ENCODE measurements around the gene TUT4. TPM values are rescaled to one million over a fixed set of nuclear protein-coding genes. Genes with fewer than 3 reads are reported as not detected.

The TUT4 gene
- total RNA-seq, 1 experiment from 2014 or later = 37.4 TPM

DNA sequence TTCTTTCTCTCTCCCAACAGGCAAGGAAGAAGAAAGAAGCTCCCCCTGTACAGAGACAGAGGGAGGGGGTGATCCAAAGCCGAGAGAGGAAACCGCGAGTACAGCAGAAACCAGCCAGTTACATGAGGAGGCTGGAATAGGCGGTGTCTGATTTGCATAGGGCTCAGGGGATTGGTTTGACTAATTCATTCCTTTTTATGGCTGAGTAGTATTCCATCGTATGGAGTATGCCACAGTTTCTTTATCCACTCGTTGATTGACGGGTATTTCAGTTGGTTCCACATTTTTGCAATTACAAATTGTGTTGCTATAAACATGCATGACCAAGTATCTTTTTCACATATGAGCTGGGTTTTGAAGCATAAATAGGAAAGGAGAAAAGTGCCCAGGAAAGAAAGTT is 45.8 kb upstream of the TUT4 start:
- TF ChIP-seq, protein P1, sequence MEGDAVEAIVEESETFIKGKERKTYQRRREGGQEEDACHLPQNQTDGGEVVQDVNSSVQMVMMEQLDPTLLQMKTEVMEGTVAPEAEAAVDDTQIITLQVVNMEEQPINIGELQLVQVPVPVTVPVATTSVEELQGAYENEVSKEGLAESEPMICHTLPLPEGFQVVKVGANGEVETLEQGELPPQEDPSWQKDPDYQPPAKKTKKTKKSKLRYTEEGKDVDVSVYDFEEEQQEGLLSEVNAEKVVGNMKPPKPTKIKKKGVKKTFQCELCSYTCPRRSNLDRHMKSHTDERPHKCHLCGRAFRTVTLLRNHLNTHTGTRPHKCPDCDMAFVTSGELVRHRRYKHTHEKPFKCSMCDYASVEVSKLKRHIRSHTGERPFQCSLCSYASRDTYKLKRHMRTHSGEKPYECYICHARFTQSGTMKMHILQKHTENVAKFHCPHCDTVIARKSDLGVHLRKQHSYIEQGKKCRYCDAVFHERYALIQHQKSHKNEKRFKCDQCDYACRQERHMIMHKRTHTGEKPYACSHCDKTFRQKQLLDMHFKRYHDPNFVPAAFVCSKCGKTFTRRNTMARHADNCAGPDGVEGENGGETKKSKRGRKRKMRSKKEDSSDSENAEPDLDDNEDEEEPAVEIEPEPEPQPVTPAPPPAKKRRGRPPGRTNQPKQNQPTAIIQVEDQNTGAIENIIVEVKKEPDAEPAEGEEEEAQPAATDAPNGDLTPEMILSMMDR (conservative IDR thresholded peaks at IDR 0.05; ENCODE audit: low read depth, low read length) = no peak
- no peak for TF ChIP-seq EZH2 (IDR thresholded peaks at IDR 0.05; ENCODE audit: low read length, unreplicated experiment)
- TF ChIP-seq EZH2phosphoT487 (IDR thresholded peaks at IDR 0.05; ENCODE audit: borderline replicate concordance, low read length) = no peak
- Histone ChIP-seq H3K79me2 (ENCODE audit: low read length) (no peaks in the 10 kb centered on the region), H4K20me1 (ENCODE audit: low read length) (no peaks in the 10 kb centered on the region), H2AFZ (ENCODE audit: low read length) (no peak overlapping the region), H3K27me3 (ENCODE audit: low read length) (no peaks in the 10 kb centered on the region), H3F3A (ENCODE audit: low read length, unreplicated experiment) (no peaks in the 10 kb centered on the region), H3K36me3 (ENCODE audit: low read depth, low read length) (no peaks in the 10 kb centered on the region), H3K9me3 (ENCODE audit: low read length) (no peaks in the 10 kb centered on the region), H3K9me2 (replicated peaks; ENCODE audit: low read length) (no peaks in the 10 kb centered on the region), H3K9ac (ENCODE audit: low read length) (no peak overlapping the region), H3K27ac (ENCODE audit: low read length) (no peak overlapping the region), H3K4me3 (ENCODE audit: low read length) (no peak overlapping the region), H3K4me1 (ENCODE audit: insufficient read depth, low read length) (no peaks in the 10 kb centered on the region), H3K4me2 (ENCODE audit: low read length) (no peak overlapping the region)
- intact Hi-C loops (cut with micrococcal nuclease) = no loop called here
- ATAC-seq = no peak
- ChIA-PET POLR2A (ENCODE audit: unreplicated experiment) (no interaction called here), CTCF (no interaction called here)
- BruUV-seq (replicated peaks) = no TSS peak
- no peak for DNase-seq

DNA sequence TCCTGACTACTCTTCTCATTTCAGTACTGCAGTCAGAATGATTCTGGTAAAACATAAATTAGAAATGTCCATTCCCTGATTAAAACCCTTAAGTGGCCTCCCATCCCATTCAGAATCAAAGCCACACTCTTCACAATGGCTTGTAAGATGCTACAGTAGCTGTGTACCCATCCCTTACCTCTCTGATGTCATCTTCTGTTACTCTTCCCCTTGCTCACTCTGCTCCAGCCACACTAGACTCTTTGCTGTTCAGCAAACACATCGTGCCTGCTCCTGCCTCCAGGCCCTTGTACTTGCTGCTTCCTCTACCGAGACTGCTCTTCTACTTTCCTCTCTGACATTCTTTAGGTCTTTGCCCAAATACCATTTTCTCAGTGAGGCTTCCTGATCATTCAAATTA is 45.0 kb upstream of the TUT4 start:
- DNase-seq (no peak), ATAC-seq (no peak)
- H3K36me3 ChIP-seq (ENCODE audit: low read depth, low read length) = no peaks in the 10 kb centered on the region
- TF ChIP-seq, protein P1 (conservative IDR thresholded peaks at IDR 0.05; ENCODE audit: low read depth, low read length) = no peak
- no TSS peak for BruUV-seq (replicated peaks)
- no peak overlapping the region for H3K4me3 ChIP-seq (ENCODE audit: low read length)
- H3K27ac ChIP-seq (ENCODE audit: low read length) = no peak overlapping the region
- no peaks in the 10 kb centered on the region for H3K4me1 ChIP-seq (ENCODE audit: insufficient read depth, low read length)
- H3K27me3 ChIP-seq (ENCODE audit: low read length) = no peaks in the 10 kb centered on the region
- CTCF ChIA-PET = no interaction called here
- no peak overlapping the region for H3K9ac ChIP-seq (ENCODE audit: low read length)
- H2AFZ ChIP-seq (ENCODE audit: low read length) = no peak overlapping the region
- no peaks in the 10 kb centered on the region for H3K79me2 ChIP-seq (ENCODE audit: low read length)
- POLR2A ChIA-PET (ENCODE audit: unreplicated experiment) = no interaction called here
- intact Hi-C loops (cut with micrococcal nuclease) = no loop called here
- H3K9me3 ChIP-seq (ENCODE audit: low read length) = no peaks in the 10 kb centered on the region
- H4K20me1 ChIP-seq (ENCODE audit: low read length) = no peaks in the 10 kb centered on the region
- no peak overlapping the region for H3K4me2 ChIP-seq (ENCODE audit: low read length)
- H3F3A ChIP-seq (ENCODE audit: low read length, unreplicated experiment) = no peaks in the 10 kb centered on the region
- H3K9me2 ChIP-seq (replicated peaks; ENCODE audit: low read length) = no peaks in the 10 kb centered on the region

DNA sequence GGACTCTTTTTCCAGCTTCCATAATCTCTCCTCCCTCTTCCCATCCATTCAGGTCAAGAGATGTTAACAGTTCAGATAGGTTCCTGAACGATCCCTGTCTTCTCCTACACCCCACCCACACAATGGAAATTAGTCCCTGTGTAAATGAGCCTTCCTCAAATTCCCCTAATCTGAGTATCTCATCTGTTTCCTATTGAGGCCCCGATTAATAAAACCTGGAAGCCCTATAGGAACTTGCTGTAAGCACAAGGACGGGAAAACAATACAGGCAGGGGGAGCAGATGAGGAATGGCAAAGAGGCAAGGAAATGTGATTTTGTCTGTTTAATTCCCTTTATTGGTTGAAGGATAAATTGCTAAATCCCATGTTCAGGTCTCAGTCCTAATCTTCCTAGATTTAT is 42.2 kb upstream of the TUT4 start:
- no peak overlapping the region for H3K9ac ChIP-seq (ENCODE audit: low read length)
- no peak overlapping the region for H3K4me3 ChIP-seq (ENCODE audit: low read length)
- DNase-seq = no peak
- H3K4me2 ChIP-seq (ENCODE audit: low read length) = no peak overlapping the region
- no peak overlapping the region for H3K27ac ChIP-seq (ENCODE audit: low read length)
- ChIA-PET POLR2A (ENCODE audit: unreplicated experiment) (no interaction called here), CTCF (no interaction called here)
- no TSS peak for BruUV-seq (replicated peaks)
- intact Hi-C loops (cut with micrococcal nuclease) = no loop called here
- H3K27me3 ChIP-seq (ENCODE audit: low read length) = no peaks in the 10 kb centered on the region
- no peaks in the 10 kb centered on the region for H3K79me2 ChIP-seq (ENCODE audit: low read length)
- H3K9me3 ChIP-seq (ENCODE audit: low read length) = no peaks in the 10 kb centered on the region
- no peaks in the 10 kb centered on the region for H3K4me1 ChIP-seq (ENCODE audit: insufficient read depth, low read length)
- ATAC-seq = no peak
- no peaks in the 10 kb centered on the region for H3K9me2 ChIP-seq (replicated peaks; ENCODE audit: low read length)
- H2AFZ ChIP-seq (ENCODE audit: low read length) = no peak overlapping the region
- H3K36me3 ChIP-seq (ENCODE audit: low read depth, low read length) = no peaks in the 10 kb centered on the region
- H4K20me1 ChIP-seq (ENCODE audit: low read length) = no peaks in the 10 kb centered on the region
- TF ChIP-seq, protein P1 (conservative IDR thresholded peaks at IDR 0.05; ENCODE audit: low read depth, low read length) = no peak
- no peak for TF ChIP-seq EZH2 (IDR thresholded peaks at IDR 0.05; ENCODE audit: low read length, unreplicated experiment)
- no peaks in the 10 kb centered on the region for H3F3A ChIP-seq (ENCODE audit: low read length, unreplicated experiment)
